VCaP (cell line): ENCODE measurements around the gene PRDM10.

Experiments
- H3K27ac ChIP-seq: fragments of 450-650 bp; 2 replicates; pipeline ENCODE4 v1.5.1; 2017
- CTCF ChIP-seq: fragments of 450-650 bp; conservative IDR thresholded peaks from 2 replicates; pipeline ENCODE4 v1.5.1; 2017; ENCODE audit warnings: mild to moderate bottlenecking, moderate library complexity

The PRDM10 gene

GRCh38 chr11:130002352-130002845 is at the start of gene PRDM10:
Gene PRDM10 (minus strand): TSS chr11:130002835. CDS start chr11:129960964, 41,871 bp downstream.
- no peak for TF ChIP-seq CTCF
- peak within 1 kb of the TSS; percentile 99 for H3K27ac ChIP-seq

GRCh38 chr11:130051082-130051481 is 48.4 kb upstream of the PRDM10 start:
- TF ChIP-seq CTCF, result no peak
- H3K27ac ChIP-seq, result peak overlapping the region; percentile 45

- H3K27ac ChIP-seq, result peak overlapping the region; percentile 45
Observed at GRCh38 chr11:130050257-130050656, 47.6 kb upstream of the PRDM10 start.

GRCh38 chr11:130049328-130049771 is 46.7 kb upstream of the PRDM10 start:
- TF ChIP-seq CTCF, result no peak
- H3K27ac ChIP-seq, result peak overlapping the region; percentile 45

More at GRCh38 chr11:130050257-130050656, 47.6 kb upstream of the PRDM10 start:
- no peak for TF ChIP-seq CTCF

GRCh38 chr11:130047141-130047540 is 44.5 kb upstream of the PRDM10 start:
- TF ChIP-seq CTCF, result no peak
- H3K27ac ChIP-seq, result no peak overlapping the region

- TF ChIP-seq CTCF, result no peak
Observed at GRCh38 chr11:130043575-130043974, 40.9 kb upstream of the PRDM10 start.

GRCh38 chr11:130042093-130042591 is 39.5 kb upstream of the PRDM10 start:
- peak overlapping the region; percentile 35 for H3K27ac ChIP-seq
- no peak for TF ChIP-seq CTCF

More at GRCh38 chr11:130043575-130043974, 40.9 kb upstream of the PRDM10 start:
- H3K27ac ChIP-seq, result no peak overlapping the region
